ENCODE results near the gene GFOD1. TPM values are rescaled to one million over a fixed set of nuclear protein-coding genes. Genes with fewer than 3 reads are reported as not detected.

The GFOD1 gene
- total RNA-seq, 1 experiment from 2014 or later, result 0.62 TPM

- no peak for TF ChIP-seq REST (IDR thresholded peaks at IDR 0.05; ENCODE audit: insufficient read depth in 1 of 2, low read depth in 2 of 2, low read length in 1 of 2)
- TF ChIP-seq SIN3A (IDR thresholded peaks at IDR 0.05; ENCODE audit: borderline replicate concordance, insufficient read depth, low read depth, low read length), result no peak
- no peak for TF ChIP-seq TCF7L2 (IDR thresholded peaks at IDR 0.05; ENCODE audit: low read depth, low read length)
- no peak for TF ChIP-seq CTCF (IDR thresholded peaks at IDR 0.05)
- TF ChIP-seq POLR2AphosphoS5 (IDR thresholded peaks at IDR 0.05; ENCODE audit: low read depth, low read length), result no peak
- Histone ChIP-seq H3K27me3 (ENCODE audit: control insufficient read depth, insufficient read depth, low read length) (peaks cover 2% of the 10 kb centered on the region), H3K4me3 (ENCODE audit: low read depth in 2 of 2, low read length in 2 of 2) (no peak overlapping the region), H3K27ac (ENCODE audit: low read length) (no peak overlapping the region), H3K36me3 (ENCODE audit: control insufficient read depth, insufficient read depth, low read length) (no peaks in the 10 kb centered on the region), H3K4me1 (ENCODE audit: control insufficient read depth, insufficient read depth, low read length) (no peaks in the 10 kb centered on the region), H3K9me3 (ENCODE audit: control insufficient read depth, insufficient read depth, low read depth, low read length) (no peaks in the 10 kb centered on the region)
- ChIA-PET POLR2A (no interaction called here), CTCF (no interaction called here)
- intact Hi-C loops (cut with micrococcal nuclease; ENCODE audit: unreplicated experiment) (no loop called here), in situ Hi-C loops (cut with HindIII; ENCODE audit: low pct_unique_long_range_greater_than_20kb, low sequenced_read_pairs) (no loop called here)
- no peak for DNase-seq (ENCODE audit: low read depth, low spot score)
- BruUV-seq (replicated peaks), result no TSS peak
- no peak for ATAC-seq
Observed at GRCh38 chr6:13468839-13469238, 18.6 kb downstream of the GFOD1 start.

- intact Hi-C loops (cut with micrococcal nuclease; ENCODE audit: unreplicated experiment), result no loop called here
- in situ Hi-C loops (cut with HindIII; ENCODE audit: low pct_unique_long_range_greater_than_20kb, low sequenced_read_pairs), result no loop called here
- Histone ChIP-seq H3K4me3 (ENCODE audit: low read depth in 2 of 2, low read length in 2 of 2) (no peak overlapping the region), H3K36me3 (ENCODE audit: control insufficient read depth, insufficient read depth, low read length) (no peaks in the 10 kb centered on the region), H3K4me1 (ENCODE audit: control insufficient read depth, insufficient read depth, low read length) (no peaks in the 10 kb centered on the region), H3K9me3 (ENCODE audit: control insufficient read depth, insufficient read depth, low read depth, low read length) (no peaks in the 10 kb centered on the region), H3K27me3 (ENCODE audit: control insufficient read depth, insufficient read depth, low read length) (peaks cover 2% of the 10 kb centered on the region), H3K27ac (ENCODE audit: low read length) (no peak overlapping the region)
- POLR2A ChIA-PET, result no interaction called here
- BruUV-seq (replicated peaks), result no TSS peak
- TF ChIP-seq CTCF (IDR thresholded peaks at IDR 0.05), result no peak
- no peak for TF ChIP-seq POLR2AphosphoS5 (IDR thresholded peaks at IDR 0.05; ENCODE audit: low read depth, low read length)
- TF ChIP-seq TCF7L2 (IDR thresholded peaks at IDR 0.05; ENCODE audit: low read depth, low read length), result no peak
- TF ChIP-seq SIN3A (IDR thresholded peaks at IDR 0.05; ENCODE audit: borderline replicate concordance, insufficient read depth, low read depth, low read length), result no peak
- no peak for TF ChIP-seq REST (IDR thresholded peaks at IDR 0.05; ENCODE audit: insufficient read depth in 1 of 2, low read depth in 2 of 2, low read length in 1 of 2)
- CTCF ChIA-PET, result no interaction called here
- ATAC-seq, result no peak
- DNase-seq (ENCODE audit: low read depth, low spot score), result no peak
Observed at GRCh38 chr6:13467216-13467600, 20.2 kb downstream of the GFOD1 start.

Data from Panc1 (cell line).